ENCODE results near the gene ATP6V1E1.

DNA sequence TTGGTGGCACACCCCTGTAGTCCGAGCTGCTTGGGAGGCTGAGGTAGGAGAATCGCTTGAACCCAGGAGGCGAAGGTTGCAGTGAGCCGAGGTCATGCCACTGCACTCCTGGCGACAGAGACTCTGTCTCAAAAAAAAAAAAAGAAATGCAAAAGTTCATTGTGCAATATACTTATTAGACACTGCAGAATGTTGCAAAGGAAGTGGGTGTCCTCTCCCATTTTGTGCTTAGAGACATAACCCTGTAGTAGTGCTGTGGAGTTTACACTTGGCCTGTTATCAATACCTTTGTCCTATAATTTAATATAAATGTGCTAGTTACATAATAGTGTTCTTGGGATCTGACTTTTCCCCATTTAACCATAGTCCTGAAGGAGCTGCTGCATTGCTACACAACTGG is 19.4 kb upstream of the ATP6V1E1 start:
- no peak for TF ChIP-seq CTCF (IDR thresholded peaks at IDR 0.05; ENCODE audit: borderline replicate concordance, extremely low read depth, low read length, poor library complexity, severe bottlenecking)
- no peak for TF ChIP-seq EZH2 (IDR thresholded peaks at IDR 0.05; ENCODE audit: borderline replicate concordance, low read depth, low read length, severe bottlenecking)
